Lower lobe of right lung (tissue), 2 donors: Measurements from ENCODE around the gene GPR21. TPM values are rescaled to one million over a fixed set of nuclear protein-coding genes. Genes with fewer than 3 reads are reported as not detected.

Source experiments
- ATAC-seq, 2 donors: fragments of 200-7000 bp; cut with Tn5 transposase; one replicate each; pipeline ENCODE4 v1.9.1; 2020 to 2022; ENCODE audit warnings: mild to moderate bottlenecking in 2 of 2, moderate library complexity in 2 of 2
- DNase-seq: peaks from one replicate; pipeline ENCODE4 v3.0.0-alpha.2; 2020
- H3K27ac ChIP-seq: fragments of 200-600 bp; one replicate; pipeline ENCODE4 v1.8.0; 2022
- H3K27me3 ChIP-seq: fragments of 200-600 bp; one replicate; pipeline ENCODE4 v1.8.0; 2022; ENCODE audit warnings: low read depth
- H3K36me3 ChIP-seq: fragments of 200-600 bp; one replicate; pipeline ENCODE4 v1.8.0; 2022; ENCODE audit warnings: mild to moderate bottlenecking
- H3K4me1 ChIP-seq: fragments of 200-600 bp; one replicate; pipeline ENCODE4 v1.8.0; 2022
- H3K4me3 ChIP-seq: fragments of 200-600 bp; one replicate; pipeline ENCODE4 v1.8.0; 2022; ENCODE audit warnings: mild to moderate bottlenecking
- H3K9me3 ChIP-seq: fragments of 200-600 bp; one replicate; pipeline ENCODE4 v1.8.0; 2022
- CTCF ChIP-seq: fragments of 200-600 bp; IDR thresholded peaks from one replicate; pipeline ENCODE4 v1.8.0; 2022; ENCODE audit warnings: antibody characterized with exemption, mild to moderate bottlenecking
- intact Hi-C: fragments of 100-400 bp; cut with DNase I; formaldehyde crosslinking; loops from one replicate; pipeline ENCODE4 v1.11.0; 2022
- total RNA-seq: library from RNA; stranded (reverse); fragmentation: NEBNext Ultra II Directional; extraction: Animal tissue kit (Norgen Biotek cat#: 25700); gene quantifications from one replicate; pipeline ENCODE4 v1.2.1, GENCODE V29; 2021
- donor health status: DM: no; HTN: yes; CAD: no; lungs with severe emphysema.

GPR21 gene
- total RNA-seq, 1 donor from 2014 or later, result 2.2 TPM

- no peaks in the 10 kb centered on the region for H3K9me3 ChIP-seq
- no peak overlapping the region for H3K4me3 ChIP-seq
- peaks cover 71% of the 10 kb centered on the region for H3K36me3 ChIP-seq
- no peaks in the 10 kb centered on the region for H3K27me3 ChIP-seq
- no peaks in the 10 kb centered on the region for H3K4me1 ChIP-seq
- H3K27ac ChIP-seq, result no peak overlapping the region
- TF ChIP-seq CTCF, result no peak
- DNase-seq, result no peak
- ATAC-seq, result no peak
- intact Hi-C loops, result no loop called here
These were observed 16.8 kb upstream of the GPR21 start for GRCh38 chr9:123016631-123017030.

- Histone ChIP-seq H3K4me3 (no peak overlapping the region), H3K27ac (no peak overlapping the region), H3K9me3 (no peaks in the 10 kb centered on the region), H3K36me3 (peaks cover 73% of the 10 kb centered on the region), H3K27me3 (no peaks in the 10 kb centered on the region), H3K4me1 (no peaks in the 10 kb centered on the region)
- intact Hi-C loops, result no loop called here
- DNase-seq (no peak), ATAC-seq (no peak)
- no peak for TF ChIP-seq CTCF
These were observed 12.7 kb upstream of the GPR21 start for GRCh38 chr9:123020796-123021195.

GRCh38 chr9:123026425-123026824 is 7.0 kb upstream of the GPR21 start:
- Histone ChIP-seq H3K27ac (no peak overlapping the region), H3K4me1 (peaks cover 6% of the 10 kb centered on the region), H3K36me3 (peaks cover 57% of the 10 kb centered on the region), H3K9me3 (no peaks in the 10 kb centered on the region), H3K27me3 (no peaks in the 10 kb centered on the region), H3K4me3 (no peak overlapping the region)
- DNase-seq, result no peak
- intact Hi-C loops, result no loop called here
- ATAC-seq, result no peak
- no peak for TF ChIP-seq CTCF

- no peak for TF ChIP-seq CTCF
- DNase-seq (no peak), ATAC-seq (no peak)
- Histone ChIP-seq H3K27me3 (no peaks in the 10 kb centered on the region), H3K4me1 (peaks cover 15% of the 10 kb centered on the region), H3K27ac (no peak overlapping the region), H3K4me3 (no peak overlapping the region), H3K36me3 (peaks cover 46% of the 10 kb centered on the region), H3K9me3 (no peaks in the 10 kb centered on the region)
- intact Hi-C loops, result no loop called here
These were observed 6.0 kb upstream of the GPR21 start for GRCh38 chr9:123027517-123027916.

GRCh38 chr9:123028136-123028535 is 5.3 kb upstream of the GPR21 start:
- Histone ChIP-seq H3K4me3 (no peak overlapping the region), H3K36me3 (peaks cover 40% of the 10 kb centered on the region), H3K27ac (no peak overlapping the region), H3K27me3 (no peaks in the 10 kb centered on the region), H3K9me3 (no peaks in the 10 kb centered on the region), H3K4me1 (peaks cover 21% of the 10 kb centered on the region)
- intact Hi-C loops, result no loop called here
- no peak for ATAC-seq
- TF ChIP-seq CTCF, result no peak
- DNase-seq, result no peak

- no peak for DNase-seq
- TF ChIP-seq CTCF, result no peak
- ATAC-seq, result no peak
- Histone ChIP-seq H3K36me3 (peaks cover 35% of the 10 kb centered on the region), H3K27me3 (no peaks in the 10 kb centered on the region), H3K9me3 (no peaks in the 10 kb centered on the region), H3K27ac (no peak overlapping the region), H3K4me1 (peaks cover 21% of the 10 kb centered on the region), H3K4me3 (no peak overlapping the region)
- intact Hi-C loops, result no loop called here
These were observed 4.5 kb upstream of the GPR21 start for GRCh38 chr9:123028973-123029372.
